ENCODE results near the gene TIMM21.
A peak's percentile ranks its signal among the peaks of the same experiment; 100 is the strongest.

Gene TIMM21

GRCh38 chr18:74166386-74166785, 18.1 kb downstream of the TIMM21 start:
- no peak for TF ChIP-seq CTCF (IDR thresholded peaks at IDR 0.05; ENCODE audit: borderline replicate concordance, control extremely low read depth, extremely low read depth, insufficient read depth, missing control alignments)
- DNase-seq (ENCODE audit: low spot score): no peak
- in situ Hi-C loops (cut with MboI; ENCODE audit: low sequenced_read_pairs, unreplicated experiment): no loop called here

GRCh38 chr18:74171910-74172606, 23.7 kb downstream of the TIMM21 start:
- no peak for TF ChIP-seq CTCF (IDR thresholded peaks at IDR 0.05; ENCODE audit: borderline replicate concordance, control extremely low read depth, extremely low read depth, insufficient read depth, missing control alignments)
- in situ Hi-C loops (cut with MboI; ENCODE audit: low sequenced_read_pairs, unreplicated experiment): no loop called here
- peak; percentile 54 for DNase-seq (ENCODE audit: low spot score)

GRCh38 chr18:74172697-74173433, 24.5 kb downstream of the TIMM21 start:
- no peak for TF ChIP-seq CTCF (IDR thresholded peaks at IDR 0.05; ENCODE audit: borderline replicate concordance, control extremely low read depth, extremely low read depth, insufficient read depth, missing control alignments)
- in situ Hi-C loops (cut with MboI; ENCODE audit: low sequenced_read_pairs, unreplicated experiment): no loop called here
- no peak for DNase-seq (ENCODE audit: low spot score)

- TF ChIP-seq CTCF (IDR thresholded peaks at IDR 0.05; ENCODE audit: borderline replicate concordance, control extremely low read depth, extremely low read depth, insufficient read depth, missing control alignments): no peak
- no peak for DNase-seq (ENCODE audit: low spot score)
- in situ Hi-C loops (cut with MboI; ENCODE audit: low sequenced_read_pairs, unreplicated experiment): no loop called here
These were observed 25.1 kb downstream of the TIMM21 start for GRCh38 chr18:74173434-74173750.

- no peak for DNase-seq (ENCODE audit: low spot score)
- TF ChIP-seq CTCF (IDR thresholded peaks at IDR 0.05; ENCODE audit: borderline replicate concordance, control extremely low read depth, extremely low read depth, insufficient read depth, missing control alignments): no peak
- in situ Hi-C loops (cut with MboI; ENCODE audit: low sequenced_read_pairs, unreplicated experiment): no loop called here
These were observed 27.3 kb downstream of the TIMM21 start for GRCh38 chr18:74175658-74176057.

GRCh38 chr18:74178884-74179283, 30.6 kb downstream of the TIMM21 start:
- DNase-seq (ENCODE audit: low spot score): no peak
- in situ Hi-C loops (cut with MboI; ENCODE audit: low sequenced_read_pairs, unreplicated experiment): no loop called here
- TF ChIP-seq CTCF (IDR thresholded peaks at IDR 0.05; ENCODE audit: borderline replicate concordance, control extremely low read depth, extremely low read depth, insufficient read depth, missing control alignments): no peak
